ENCODE measurements around the gene AFAP1. TPM values are rescaled to one million over a fixed set of nuclear protein-coding genes. Genes with fewer than 3 reads are reported as not detected.

The AFAP1 gene
- total RNA-seq, 4 donors from 2014 or later: 15.8 to 42.9 (median 31.3) TPM

- Histone ChIP-seq H3K27ac (no peak overlapping the region), H3K9me3 (no peaks in the 10 kb centered on the region), H3K4me3 (no peak overlapping the region), H3K36me3 (no peaks in the 10 kb centered on the region), H3K4me1 (no peaks in the 10 kb centered on the region), H3K27me3 (no peaks in the 10 kb centered on the region)
- TF ChIP-seq POLR2A (IDR thresholded peaks at IDR 0.05): no peak
- TF ChIP-seq, protein P1, sequence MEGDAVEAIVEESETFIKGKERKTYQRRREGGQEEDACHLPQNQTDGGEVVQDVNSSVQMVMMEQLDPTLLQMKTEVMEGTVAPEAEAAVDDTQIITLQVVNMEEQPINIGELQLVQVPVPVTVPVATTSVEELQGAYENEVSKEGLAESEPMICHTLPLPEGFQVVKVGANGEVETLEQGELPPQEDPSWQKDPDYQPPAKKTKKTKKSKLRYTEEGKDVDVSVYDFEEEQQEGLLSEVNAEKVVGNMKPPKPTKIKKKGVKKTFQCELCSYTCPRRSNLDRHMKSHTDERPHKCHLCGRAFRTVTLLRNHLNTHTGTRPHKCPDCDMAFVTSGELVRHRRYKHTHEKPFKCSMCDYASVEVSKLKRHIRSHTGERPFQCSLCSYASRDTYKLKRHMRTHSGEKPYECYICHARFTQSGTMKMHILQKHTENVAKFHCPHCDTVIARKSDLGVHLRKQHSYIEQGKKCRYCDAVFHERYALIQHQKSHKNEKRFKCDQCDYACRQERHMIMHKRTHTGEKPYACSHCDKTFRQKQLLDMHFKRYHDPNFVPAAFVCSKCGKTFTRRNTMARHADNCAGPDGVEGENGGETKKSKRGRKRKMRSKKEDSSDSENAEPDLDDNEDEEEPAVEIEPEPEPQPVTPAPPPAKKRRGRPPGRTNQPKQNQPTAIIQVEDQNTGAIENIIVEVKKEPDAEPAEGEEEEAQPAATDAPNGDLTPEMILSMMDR (IDR thresholded peaks at IDR 0.05): no peak
- no peak for DNase-seq
Measured at GRCh38 chr4:7725951-7726350, 213.7 kb downstream of the AFAP1 start.

GRCh38 chr4:7723625-7724024 is 216.0 kb downstream of the AFAP1 start:
- no peaks in the 10 kb centered on the region for H3K4me1 ChIP-seq
- H3K27ac ChIP-seq: no peak overlapping the region
- no peak overlapping the region for H3K4me3 ChIP-seq
- no peaks in the 10 kb centered on the region for H3K27me3 ChIP-seq
- no peak for TF ChIP-seq POLR2A (IDR thresholded peaks at IDR 0.05)
- TF ChIP-seq, protein P1 (IDR thresholded peaks at IDR 0.05): no peak
- no peaks in the 10 kb centered on the region for H3K36me3 ChIP-seq
- DNase-seq: no peak
- H3K9me3 ChIP-seq: no peaks in the 10 kb centered on the region

GRCh38 chr4:7722766-7723387 is 216.8 kb downstream of the AFAP1 start:
- Histone ChIP-seq H3K27me3 (no peaks in the 10 kb centered on the region), H3K36me3 (no peaks in the 10 kb centered on the region), H3K27ac (no peak overlapping the region), H3K4me1 (no peaks in the 10 kb centered on the region), H3K9me3 (no peaks in the 10 kb centered on the region), H3K4me3 (no peak overlapping the region)
- DNase-seq: no peak
- TF ChIP-seq, protein P1 (IDR thresholded peaks at IDR 0.05): no peak
- TF ChIP-seq POLR2A (IDR thresholded peaks at IDR 0.05): no peak

DNA sequence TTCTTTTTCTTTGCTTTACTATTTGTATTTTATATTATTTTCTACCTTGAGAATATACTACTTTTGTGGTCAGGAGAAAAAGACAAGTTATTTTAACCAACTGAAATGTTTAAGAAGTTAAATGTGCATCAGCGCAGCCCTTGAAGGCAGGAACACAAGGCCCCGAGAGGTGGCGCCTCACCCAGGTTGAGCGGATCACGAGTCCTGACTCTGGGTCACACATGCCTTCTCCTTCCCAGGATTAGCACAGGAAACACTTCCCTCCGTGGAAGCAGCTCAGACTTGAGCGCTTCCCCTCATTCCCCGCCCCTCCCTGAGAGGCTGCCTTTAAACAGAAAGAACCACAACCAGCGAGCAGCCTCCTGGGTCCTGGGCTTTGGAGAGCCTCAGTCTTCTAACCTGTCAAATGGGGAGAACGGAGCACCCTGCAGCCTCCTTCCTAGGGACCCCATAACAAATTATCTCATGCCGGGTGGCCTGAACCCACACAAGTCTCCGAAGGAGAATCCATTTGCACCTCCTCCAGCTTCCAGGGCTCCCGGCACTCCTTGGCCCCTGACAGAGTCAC is 217.6 kb downstream of the AFAP1 start:
- no peak overlapping the region for H3K4me3 ChIP-seq
- H3K36me3 ChIP-seq: no peaks in the 10 kb centered on the region
- DNase-seq: no peak
- no peaks in the 10 kb centered on the region for H3K27me3 ChIP-seq
- no peaks in the 10 kb centered on the region for H3K4me1 ChIP-seq
- no peak overlapping the region for H3K27ac ChIP-seq
- no peaks in the 10 kb centered on the region for H3K9me3 ChIP-seq
- TF ChIP-seq, protein P1 (IDR thresholded peaks at IDR 0.05): no peak
- TF ChIP-seq POLR2A (IDR thresholded peaks at IDR 0.05): no peak

- H3K27me3 ChIP-seq: no peaks in the 10 kb centered on the region
- H3K9me3 ChIP-seq: no peaks in the 10 kb centered on the region
- H3K4me3 ChIP-seq: no peak overlapping the region
- H3K27ac ChIP-seq: no peak overlapping the region
- no peaks in the 10 kb centered on the region for H3K4me1 ChIP-seq
- peak in 2 of 3 donors; percentile 66 to 72 for DNase-seq
- TF ChIP-seq, protein P1 (IDR thresholded peaks at IDR 0.05): peak in 4 of 6 experiments; percentile 55 to 62 (median 58)
- TF ChIP-seq POLR2A (IDR thresholded peaks at IDR 0.05): no peak
- H3K36me3 ChIP-seq: no peaks in the 10 kb centered on the region
Measured at GRCh38 chr4:7719354-7720174, 220.1 kb downstream of the AFAP1 start.

Data from Peyer's patch (tissue), 4 donors.